Gastroesophageal sphincter (tissue), 3 donors: ENCODE results near the gene SMAGP.

Source experiments
- CTCF ChIP-seq, 4 experiments: fragments of 200-600 bp in 2 of 4; fragments of 450-650 bp in 2 of 4; sonication (generic) in 1 of 4; IDR thresholded peaks; one replicate each; pipeline ENCODE4 v1.5.1; 2017 to 2019; ENCODE audit warnings: antibody characterized with exemption in 4 of 4, mild to moderate bottlenecking in 2 of 4, moderate library complexity in 2 of 4
- POLR2A ChIP-seq, 2 donors: fragments of 450-650 bp; IDR thresholded peaks; one replicate each; pipeline ENCODE4 v1.6.1; 2017; ENCODE audit warnings: antibody characterized with exemption in 2 of 2, mild to moderate bottlenecking in 2 of 2, moderate library complexity in 1 of 2
- POLR2AphosphoS5 ChIP-seq: sonication (generic); formaldehyde crosslinking; IDR thresholded peaks from one replicate; pipeline ENCODE4 v1.6.1; 2017; ENCODE audit warnings: antibody characterized with exemption

GRCh38 chr12:51306507-51306906 lies 36.3 kb upstream of the SMAGP start:
- no peak for TF ChIP-seq CTCF (IDR thresholded peaks at IDR 0.05)
- no peak for TF ChIP-seq POLR2AphosphoS5
- TF ChIP-seq POLR2A (IDR thresholded peaks at IDR 0.05): no peak
